WERI-Rb-1 (cell line): ENCODE data around the gene GRIN2A.

Experiments
- DNase-seq: peaks from one replicate; pipeline ENCODE4 v3.0.0-alpha.2; 2020
- H3K27ac ChIP-seq: fragments of 250-450 bp; sonication (Bioruptor Pico); 2 replicates; pipeline ENCODE4 v1.5.1; 2020; ENCODE audit warnings: mild to moderate bottlenecking, moderate library complexity
- H3K27me3 ChIP-seq: fragments of 250-450 bp; sonication (Bioruptor Pico); 2 replicates; pipeline ENCODE4 v1.5.1; 2021; ENCODE audit warnings: mild to moderate bottlenecking, low read depth, moderate library complexity; ENCODE audit not compliant: insufficient read depth, severe bottlenecking
- H3K36me3 ChIP-seq: fragments of 250-450 bp; sonication (Bioruptor Pico); 2 replicates; pipeline ENCODE4 v1.5.1; 2020; ENCODE audit warnings: mild to moderate bottlenecking, moderate library complexity
- H3K4me3 ChIP-seq: 2 replicates; pipeline ENCODE4 v1.5.1; 2011; ENCODE audit warnings: low read depth, mild to moderate bottlenecking, control low read depth, low read length
- H3K9me3 ChIP-seq: fragments of 250-450 bp; sonication (Bioruptor Pico); 2 replicates; pipeline ENCODE4 v1.5.1; 2021; ENCODE audit warnings: mild to moderate bottlenecking, moderate library complexity; ENCODE audit not compliant: severe bottlenecking
- TF ChIP-seq, protein P1 (sequence below): IDR thresholded peaks from 2 replicates; pipeline ENCODE4 v1.5.1; 2011; ENCODE audit warnings: low read depth, mild to moderate bottlenecking, control low read depth, inconsistent platforms, low read length

GRIN2A gene

GRCh38 chr16:9755081-9755480, 427.1 kb downstream of the GRIN2A start:
- no peaks in the 10 kb centered on the region for H3K27me3 ChIP-seq
- H3K9me3 ChIP-seq, result no peaks in the 10 kb centered on the region
- TF ChIP-seq, protein P1, sequence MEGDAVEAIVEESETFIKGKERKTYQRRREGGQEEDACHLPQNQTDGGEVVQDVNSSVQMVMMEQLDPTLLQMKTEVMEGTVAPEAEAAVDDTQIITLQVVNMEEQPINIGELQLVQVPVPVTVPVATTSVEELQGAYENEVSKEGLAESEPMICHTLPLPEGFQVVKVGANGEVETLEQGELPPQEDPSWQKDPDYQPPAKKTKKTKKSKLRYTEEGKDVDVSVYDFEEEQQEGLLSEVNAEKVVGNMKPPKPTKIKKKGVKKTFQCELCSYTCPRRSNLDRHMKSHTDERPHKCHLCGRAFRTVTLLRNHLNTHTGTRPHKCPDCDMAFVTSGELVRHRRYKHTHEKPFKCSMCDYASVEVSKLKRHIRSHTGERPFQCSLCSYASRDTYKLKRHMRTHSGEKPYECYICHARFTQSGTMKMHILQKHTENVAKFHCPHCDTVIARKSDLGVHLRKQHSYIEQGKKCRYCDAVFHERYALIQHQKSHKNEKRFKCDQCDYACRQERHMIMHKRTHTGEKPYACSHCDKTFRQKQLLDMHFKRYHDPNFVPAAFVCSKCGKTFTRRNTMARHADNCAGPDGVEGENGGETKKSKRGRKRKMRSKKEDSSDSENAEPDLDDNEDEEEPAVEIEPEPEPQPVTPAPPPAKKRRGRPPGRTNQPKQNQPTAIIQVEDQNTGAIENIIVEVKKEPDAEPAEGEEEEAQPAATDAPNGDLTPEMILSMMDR, result no peak
- no peak for DNase-seq
- no peaks in the 10 kb centered on the region for H3K36me3 ChIP-seq
- no peak overlapping the region for H3K4me3 ChIP-seq
- no peak overlapping the region for H3K27ac ChIP-seq

DNA sequence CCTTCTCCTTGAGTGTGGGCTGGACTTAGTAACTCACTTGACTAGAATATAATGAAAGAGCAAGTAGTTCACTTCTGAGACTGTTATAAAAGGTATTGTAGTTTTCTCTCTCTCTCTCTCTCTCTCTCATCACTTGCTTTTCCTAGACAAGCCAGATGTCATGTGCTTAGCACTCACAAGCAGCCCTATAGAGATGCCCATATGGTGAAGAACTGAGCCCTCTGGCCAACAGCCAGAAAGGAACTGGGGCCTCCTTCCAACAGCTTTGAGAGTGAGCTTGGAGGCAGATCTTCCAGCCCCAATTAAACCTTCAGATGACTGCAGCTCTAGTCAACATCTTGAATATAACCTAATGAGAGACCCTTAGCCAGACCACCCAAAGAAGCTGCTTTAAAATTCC, 440.5 kb downstream of the GRIN2A start:
- Histone ChIP-seq H3K27me3 (no peaks in the 10 kb centered on the region), H3K9me3 (no peaks in the 10 kb centered on the region), H3K36me3 (no peaks in the 10 kb centered on the region), H3K4me3 (no peak overlapping the region), H3K27ac (no peak overlapping the region)
- DNase-seq, result peak; percentile 48
- TF ChIP-seq, protein P1, result no peak

- Histone ChIP-seq H3K27ac (no peak overlapping the region), H3K36me3 (no peaks in the 10 kb centered on the region), H3K9me3 (no peaks in the 10 kb centered on the region), H3K4me3 (no peak overlapping the region), H3K27me3 (no peaks in the 10 kb centered on the region)
- DNase-seq, result no peak
- TF ChIP-seq, protein P1, result no peak
Measured at GRCh38 chr16:9739301-9739700, 442.9 kb downstream of the GRIN2A start.

GRCh38 chr16:9738690-9739089, 443.5 kb downstream of the GRIN2A start:
- Histone ChIP-seq H3K27ac (no peak overlapping the region), H3K27me3 (no peaks in the 10 kb centered on the region), H3K36me3 (no peaks in the 10 kb centered on the region), H3K4me3 (no peak overlapping the region), H3K9me3 (no peaks in the 10 kb centered on the region)
- no peak for DNase-seq
- TF ChIP-seq, protein P1, result no peak

DNA sequence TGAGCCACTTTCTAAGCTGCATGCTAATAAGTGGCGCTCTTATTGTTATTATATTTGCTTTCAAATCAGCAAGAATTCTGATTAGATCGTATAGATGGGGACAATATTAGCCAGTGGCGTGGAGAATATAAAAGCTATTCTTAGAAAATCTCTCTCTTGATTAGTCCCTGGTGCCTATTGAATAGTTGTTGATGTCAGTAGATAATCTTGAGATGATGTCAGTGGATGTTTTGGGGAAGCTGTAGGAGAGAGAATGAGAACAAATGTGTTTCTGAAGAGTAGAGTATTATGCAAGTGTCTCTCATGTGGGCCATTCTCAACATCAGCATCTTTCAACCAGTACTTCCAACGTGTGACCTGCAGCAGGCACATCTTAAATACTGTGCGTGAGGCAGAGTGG, 445.7 kb downstream of the GRIN2A start:
- Histone ChIP-seq H3K27ac (no peak overlapping the region), H3K36me3 (no peaks in the 10 kb centered on the region), H3K9me3 (peaks cover 6% of the 10 kb centered on the region), H3K27me3 (no peaks in the 10 kb centered on the region), H3K4me3 (no peak overlapping the region)
- TF ChIP-seq, protein P1, result no peak
- DNase-seq, result no peak

DNA sequence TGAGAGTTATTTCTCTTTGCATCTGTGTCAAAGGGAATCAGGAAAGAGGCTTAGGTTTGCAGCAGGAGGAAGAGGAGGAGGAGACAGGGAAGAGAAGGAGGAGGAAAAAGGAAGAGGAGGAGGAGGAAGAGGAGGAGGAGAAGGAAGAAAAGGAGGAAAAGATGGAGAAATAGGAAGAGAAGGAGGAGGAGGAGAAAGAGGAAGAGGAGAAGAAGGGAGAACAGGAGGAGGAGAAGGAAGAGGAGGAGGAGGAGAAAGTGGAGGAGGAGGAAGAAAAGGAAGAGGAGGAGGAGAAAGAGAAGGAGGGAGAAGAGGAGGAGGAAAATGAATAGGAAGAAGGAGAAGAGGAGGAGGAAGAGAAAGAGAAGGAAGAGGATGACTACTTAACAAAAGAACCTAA, 459.1 kb downstream of the GRIN2A start:
- no peak overlapping the region for H3K27ac ChIP-seq
- no peaks in the 10 kb centered on the region for H3K9me3 ChIP-seq
- no peak overlapping the region for H3K4me3 ChIP-seq
- TF ChIP-seq, protein P1, result no peak
- H3K27me3 ChIP-seq, result no peaks in the 10 kb centered on the region
- no peaks in the 10 kb centered on the region for H3K36me3 ChIP-seq
- DNase-seq, result no peak
